Ureter (tissue), 1 donor: ENCODE results near the gene RNF225. TPM values are rescaled to one million over a fixed set of nuclear protein-coding genes. Genes with fewer than 3 reads are reported as not detected.
"Not testable (repeated sequence)": the region's sequence is repeated elsewhere in the genome, so short reads cannot be mapped to it uniquely, and the experiment has no call there.

Experiments used
- DNase-seq: peaks from one replicate; pipeline ENCODE4 v3.0.0-alpha.2; 2020; ENCODE audit warnings: low spot score
- total RNA-seq: library from RNA; stranded (reverse); gene quantifications from one replicate; pipeline ENCODE4 v1.2.4, GENCODE V29; 2023
- donor health status: DM: yes; HTN: yes; CAD: no.

Gene RNF225
- total RNA-seq, 1 donor from 2014 or later, result 1.8 TPM

DNA sequence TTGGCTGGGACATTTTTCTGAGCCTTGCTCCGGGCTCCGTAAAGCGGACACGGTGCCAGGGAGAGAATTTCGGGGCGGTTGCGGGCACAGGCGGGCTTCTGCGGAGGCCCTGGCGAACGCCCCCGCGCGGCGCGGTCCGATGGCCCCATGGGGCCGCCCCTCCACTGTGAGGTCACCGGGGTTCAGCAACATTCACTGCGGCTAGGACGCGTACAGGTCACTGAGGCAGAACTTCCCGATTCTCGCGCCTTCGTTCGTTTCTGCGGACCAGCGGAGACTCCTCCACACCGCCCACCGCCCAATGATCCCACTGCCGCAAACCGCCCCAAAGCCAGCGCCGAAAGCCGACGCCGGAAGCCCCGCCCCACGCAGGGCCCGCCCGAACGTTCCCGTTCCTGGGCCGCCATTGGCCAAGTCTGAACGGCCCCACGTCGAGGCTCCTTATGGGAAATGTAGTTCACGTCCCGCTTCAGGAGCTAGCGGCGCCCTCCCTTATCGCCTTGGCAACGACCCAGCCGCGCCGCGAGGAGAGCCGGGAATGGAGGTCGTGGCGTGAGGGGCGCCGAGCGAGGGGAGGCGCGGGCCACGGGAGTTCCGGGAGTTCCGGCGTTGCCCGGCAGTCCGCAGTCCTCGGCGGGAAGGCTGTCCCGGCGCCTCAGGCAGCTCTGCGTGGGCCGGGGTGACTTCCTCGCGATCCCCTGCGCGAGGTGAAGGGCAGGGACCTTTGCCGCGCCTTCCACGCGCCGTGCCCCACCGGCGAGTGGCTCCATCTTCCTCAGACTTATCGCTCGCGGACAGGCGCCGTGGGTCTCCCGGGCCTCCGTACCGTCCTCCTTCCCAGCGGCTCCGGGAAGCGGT, 12.9 kb downstream of the RNF225 start, which contains the start of gene ZNF584:
Gene ZNF584, plus strand, starts transcription at position 498 of the 858 bp plus-strand sequence. CDS start 499 bp downstream, outside the sequence.
- DNase-seq, result peak; percentile 96

DNA sequence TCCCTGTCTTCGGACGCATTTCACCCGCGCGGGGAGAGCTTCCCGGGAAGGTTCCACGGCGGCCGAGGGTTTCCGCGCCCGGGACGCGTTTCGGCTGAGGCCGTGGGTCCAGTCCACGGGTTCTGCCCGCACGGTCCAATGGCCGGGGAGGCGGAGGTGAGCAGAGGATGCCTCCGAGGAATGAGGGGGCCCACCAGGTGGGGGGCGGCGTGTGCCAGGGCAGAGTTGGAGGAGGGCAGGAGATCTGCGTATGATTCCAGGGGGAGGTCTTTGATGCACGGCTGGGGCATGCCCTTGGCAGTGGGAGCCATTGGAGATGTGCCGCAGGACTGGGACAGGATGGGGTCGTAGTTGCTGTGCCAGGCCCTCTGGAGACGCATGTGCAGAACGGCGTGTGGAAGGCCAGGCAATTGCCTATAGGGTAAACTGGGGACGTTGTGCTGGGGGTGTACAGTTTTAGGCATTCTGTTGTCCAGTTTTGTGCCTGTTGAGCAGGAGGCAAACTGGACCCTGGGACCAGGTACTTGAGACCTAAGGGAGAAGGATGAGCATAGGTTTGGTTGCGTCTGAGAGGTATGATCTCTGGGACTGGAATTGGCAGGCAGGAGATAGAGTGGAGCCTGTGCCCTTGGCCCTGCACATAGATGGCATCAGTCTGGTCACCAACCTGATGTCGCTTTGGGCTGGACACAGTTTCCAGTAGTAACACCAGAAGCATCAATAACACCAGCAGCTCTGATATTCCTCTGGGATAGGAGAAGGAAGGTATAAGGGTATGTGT, 13.7 kb downstream of the RNF225 start:
- DNase-seq, result no peak

DNA sequence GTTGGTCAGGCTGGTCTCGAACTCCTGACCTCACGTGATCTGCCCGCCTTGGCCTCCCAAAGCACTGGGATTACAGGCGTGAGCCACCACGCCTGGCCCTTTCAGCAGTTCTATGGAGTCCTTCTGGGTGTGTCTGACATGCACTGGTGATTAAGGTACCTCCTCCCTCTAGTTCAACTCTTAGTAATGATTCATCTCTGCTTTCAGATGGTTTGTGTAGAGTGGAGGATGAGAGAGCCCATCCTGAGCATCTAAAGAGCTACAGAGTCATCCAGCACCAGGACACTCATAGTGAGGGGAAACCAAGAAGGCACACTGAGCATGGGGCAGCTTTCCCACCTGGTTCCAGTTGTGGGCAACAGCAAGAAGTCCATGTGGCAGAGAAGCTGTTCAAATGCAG, 21.1 kb downstream of the RNF225 start:
- DNase-seq, result no peak

DNA sequence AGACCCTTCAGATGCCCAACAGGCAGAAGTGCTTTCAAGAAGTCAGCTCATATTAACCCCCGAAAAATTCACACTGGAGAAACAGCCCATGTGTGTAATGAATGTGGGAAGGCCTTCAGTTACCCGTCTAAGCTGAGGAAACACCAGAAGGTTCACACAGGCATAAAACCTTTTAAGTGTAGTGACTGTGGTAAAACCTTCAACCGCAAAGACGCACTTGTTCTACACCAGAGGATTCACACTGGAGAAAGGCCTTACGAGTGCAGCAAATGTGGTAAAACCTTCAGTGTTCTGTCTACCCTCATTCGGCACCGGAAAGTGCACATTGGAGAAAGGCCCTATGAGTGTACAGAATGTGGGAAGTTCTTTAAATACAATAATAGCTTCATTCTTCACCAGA, 21.6 kb downstream of the RNF225 start:
- no peak for DNase-seq

DNA sequence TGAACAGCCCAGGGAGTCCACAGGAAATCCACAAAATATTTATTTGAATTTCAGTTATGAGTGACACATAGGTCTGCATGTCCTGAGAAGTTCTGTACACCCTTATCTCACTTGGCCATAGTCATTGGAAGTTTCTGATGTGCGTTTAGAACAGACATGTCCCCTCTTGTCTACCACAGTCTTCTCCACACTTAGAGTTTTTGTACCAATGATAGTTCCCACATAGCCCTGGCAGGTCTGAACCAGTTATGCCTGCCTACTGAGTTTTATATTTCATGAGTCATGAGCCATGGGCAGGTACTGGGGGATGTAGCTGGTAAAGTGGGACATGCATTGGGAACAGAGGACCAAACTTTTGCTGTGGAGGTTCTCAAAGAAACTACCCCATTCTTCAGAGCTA, 33.2 kb downstream of the RNF225 start:
- no peak for DNase-seq

DNA sequence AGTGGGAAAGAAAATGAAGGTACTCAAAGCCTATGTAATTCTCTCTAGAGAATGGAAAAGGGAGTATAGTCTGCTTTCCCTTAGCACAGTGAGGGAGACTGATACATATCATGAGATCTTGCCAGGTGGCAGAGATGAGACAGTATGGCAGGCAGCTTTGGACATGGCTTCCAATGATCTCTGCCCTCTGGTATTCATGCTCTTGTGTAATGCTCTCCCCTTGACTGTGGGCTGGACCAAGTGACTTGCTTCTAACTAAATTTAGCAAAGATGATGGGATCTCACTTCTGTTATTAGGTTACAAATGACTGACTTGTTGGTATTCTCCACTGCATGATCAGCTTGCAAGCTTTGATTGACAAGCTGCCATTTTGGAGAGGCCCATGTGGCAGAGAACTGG, 34.3 kb downstream of the RNF225 start:
- DNase-seq, result no peak

DNA sequence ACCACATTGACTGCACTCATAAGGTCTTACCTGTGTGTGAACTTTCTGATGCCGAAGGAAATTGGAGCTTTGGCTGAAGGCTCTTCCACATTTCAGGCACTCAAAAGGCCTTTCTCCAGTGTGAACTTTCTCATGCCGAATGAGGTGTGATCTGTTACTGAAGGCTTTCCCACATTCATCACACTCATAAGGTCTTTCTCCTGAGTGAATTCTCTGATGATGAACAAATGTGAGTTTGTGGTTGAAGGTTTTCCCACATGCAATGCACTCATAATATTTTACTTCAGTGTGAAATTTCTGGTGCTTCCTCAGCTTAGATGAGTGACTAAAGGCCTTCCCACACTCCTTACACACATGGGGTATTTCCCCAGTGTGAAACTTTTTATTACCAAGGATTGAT, 38.8 kb downstream of the RNF225 start:
- DNase-seq, result no peak

DNA sequence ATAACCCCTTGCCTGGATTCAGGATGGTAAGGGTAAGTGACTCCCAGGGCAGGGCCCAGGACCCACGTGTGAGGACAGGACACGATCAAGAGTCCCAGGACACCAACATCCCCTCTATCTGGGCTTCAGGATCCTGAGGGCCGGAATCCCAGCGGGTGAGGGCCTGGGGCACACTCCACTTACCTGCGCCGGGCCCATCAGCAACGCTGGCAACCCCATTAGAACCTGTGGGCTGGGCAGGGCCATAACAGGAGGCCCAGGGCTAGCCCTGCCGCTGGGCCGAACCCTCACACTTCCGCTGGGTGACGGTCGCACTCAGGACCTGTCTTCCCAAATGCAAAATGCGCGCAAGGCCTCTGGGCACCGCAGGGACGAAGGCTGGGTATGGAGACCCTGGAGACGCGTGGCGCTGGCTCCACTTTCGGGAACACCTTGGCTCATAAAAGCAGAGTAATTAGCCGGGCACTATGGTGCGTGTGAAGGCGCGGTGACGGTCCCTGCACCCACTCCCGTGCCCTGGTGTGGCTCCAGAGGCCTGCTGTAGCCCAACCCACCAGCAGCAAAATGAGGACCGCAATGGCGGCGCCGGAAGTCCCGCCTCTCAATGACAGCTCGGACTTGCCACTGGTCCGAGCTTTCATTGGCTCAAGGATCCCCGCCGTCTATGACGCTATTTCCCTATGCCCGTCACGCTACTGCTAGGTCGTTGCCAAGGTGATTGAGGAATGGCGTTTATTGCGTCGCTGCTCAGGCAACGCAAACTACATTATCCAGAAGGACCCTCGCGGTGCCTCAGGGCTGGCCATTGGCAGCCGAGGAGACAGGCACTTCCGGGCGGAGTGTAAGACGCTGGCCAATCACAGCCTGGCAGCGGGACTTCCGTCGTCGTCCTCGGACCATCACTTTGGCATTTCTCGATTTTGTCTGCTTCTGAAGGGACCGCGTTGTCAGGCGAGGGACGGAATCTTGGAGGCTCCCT, 44.4 kb downstream of the RNF225 start, which contains the start of gene ZNF132:
Gene ZNF132, minus strand, starts transcription at position 578 of the 979 bp plus-strand sequence. Its CDS starts 332 bp downstream, at position 246.
- peak; percentile 98 for DNase-seq

DNA sequence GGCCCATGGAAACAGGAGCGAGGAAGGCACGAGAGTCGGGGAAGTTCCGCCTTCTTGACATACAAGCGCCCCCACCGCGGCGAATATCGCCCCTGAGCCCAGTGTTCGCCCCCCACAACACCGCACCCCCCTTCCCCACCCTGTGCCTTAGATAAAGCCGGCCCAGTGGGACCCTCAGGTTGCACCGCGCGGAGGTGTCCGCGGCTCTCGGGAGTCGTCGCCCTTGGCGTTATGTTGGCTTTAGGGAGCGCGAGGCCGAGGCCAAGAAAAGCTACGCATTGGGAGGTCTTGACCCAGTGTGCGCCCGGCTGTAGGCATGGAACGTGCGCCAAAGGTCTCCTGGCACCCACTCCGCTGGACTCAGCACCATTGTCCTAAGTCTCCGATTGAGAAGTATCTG, 45.1 kb downstream of the RNF225 start:
- DNase-seq, result peak; percentile 57

DNA sequence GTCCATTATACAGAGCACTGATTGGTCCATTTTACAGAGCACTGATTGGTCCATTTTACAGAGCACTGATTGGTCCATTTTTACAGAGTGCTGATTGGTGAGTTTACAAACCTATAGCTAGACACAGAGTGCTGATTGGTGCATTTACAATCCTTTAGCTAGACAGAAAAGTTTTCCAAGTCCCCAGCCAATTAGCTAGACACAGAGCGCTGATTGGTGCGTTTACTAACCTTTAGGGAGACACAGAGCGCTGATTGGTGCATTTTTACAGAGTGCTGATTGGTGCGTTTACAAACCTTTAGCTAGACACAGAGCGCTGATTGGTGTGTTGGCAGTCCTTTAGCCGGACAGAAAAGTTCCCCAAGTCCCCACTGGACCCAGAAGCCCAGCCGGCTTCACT, 47.5 kb downstream of the RNF225 start:
- not testable (repeated sequence) for DNase-seq

Other genes with a start within 250 kb of the RNF225 start
- gene ZNF329, start 244.9 kb upstream of the RNF225 start, total RNA-seq, result 14.8 TPM
- gene ZNF274, start 212.6 kb upstream of the RNF225 start, total RNA-seq, result 29.7 TPM
- 46.4 TPM for gene ZNF544, start 166.7 kb upstream of the RNF225 start, total RNA-seq
- gene ZNF8, start 116.7 kb upstream of the RNF225 start, total RNA-seq, result 8.6 TPM
- gene ERVK3-1, start 90.3 kb upstream of the RNF225 start, total RNA-seq, result 38.8 TPM
- 3.5 TPM for gene ZSCAN22, start 68.7 kb upstream of the RNF225 start, total RNA-seq
- gene A1BG, start 42.2 kb upstream of the RNF225 start, total RNA-seq, result 10.7 TPM
- gene ZNF497, start 32.9 kb upstream of the RNF225 start, total RNA-seq, result 1.6 TPM
- gene ZNF837, start 14.6 kb upstream of the RNF225 start, total RNA-seq, result 3.6 TPM
- gene RPS5, start 8.4 kb upstream of the RNF225 start, total RNA-seq, result 1,165 TPM
- 11.5 TPM for gene ZNF584, start 13.0 kb downstream of the RNF225 start, total RNA-seq
- 8.0 TPM for gene ZNF132, start 44.5 kb downstream of the RNF225 start, total RNA-seq
- 8.1 TPM for gene ZNF324B, start 56.0 kb downstream of the RNF225 start, total RNA-seq
- 14.7 TPM for gene ZNF324, start 71.4 kb downstream of the RNF225 start, total RNA-seq
- 18.0 TPM for gene ZNF446, start 80.7 kb downstream of the RNF225 start, total RNA-seq
- gene SLC27A5, start 116.3 kb downstream of the RNF225 start, total RNA-seq, result 16.5 TPM
- gene ZBTB45, start 124.2 kb downstream of the RNF225 start, total RNA-seq, result 14.9 TPM
- gene TRIM28, start 148.4 kb downstream of the RNF225 start, total RNA-seq, result 329 TPM
- 137 TPM for gene CHMP2A, start 159.4 kb downstream of the RNF225 start, total RNA-seq
- gene UBE2M, start 163.0 kb downstream of the RNF225 start, total RNA-seq, result 60.7 TPM
- gene MZF1, start 177.7 kb downstream of the RNF225 start, total RNA-seq, result 43.4 TPM